ENCODE data around the gene SPPL2B.

The SPPL2B gene

GRCh38 chr19:2291185-2291751, 37.2 kb upstream of the SPPL2B start:
- no peak for TF ChIP-seq CTCF (IDR thresholded peaks at IDR 0.05)
- Histone ChIP-seq H3K9ac (no peak overlapping the region), H3K27ac (no peak overlapping the region), H3K4me2 (ENCODE audit: low read length) (peak overlapping the region; percentile 27), H3K27me3 (ENCODE audit: control insufficient read depth, insufficient read depth, low read length) (peaks cover 12% of the 10 kb centered on the region), H3K79me2 (no peaks in the 10 kb centered on the region), H3K36me3 (ENCODE audit: control insufficient read depth, insufficient read depth, low read length) (no peaks in the 10 kb centered on the region), H3K9me3 (ENCODE audit: control insufficient read depth, low read length) (no peaks in the 10 kb centered on the region), H3K4me1 (peaks cover 6% of the 10 kb centered on the region), H2AFZ (peak overlapping the region; percentile 42), H3K4me3 (ENCODE audit: low read depth, low read length) (no peak overlapping the region)

GRCh38 chr19:2294687-2295335, 33.7 kb upstream of the SPPL2B start:
- no peak overlapping the region for H3K9ac ChIP-seq
- peaks cover 6% of the 10 kb centered on the region for H3K4me1 ChIP-seq
- H3K79me2 ChIP-seq = no peaks in the 10 kb centered on the region
- no peak overlapping the region for H3K27ac ChIP-seq
- H3K9me3 ChIP-seq (ENCODE audit: control insufficient read depth, low read length) = no peaks in the 10 kb centered on the region
- H3K4me2 ChIP-seq (ENCODE audit: low read length) = no peak overlapping the region
- H2AFZ ChIP-seq = no peak overlapping the region
- H3K27me3 ChIP-seq (ENCODE audit: control insufficient read depth, insufficient read depth, low read length) = peaks cover 6% of the 10 kb centered on the region
- no peaks in the 10 kb centered on the region for H3K36me3 ChIP-seq (ENCODE audit: control insufficient read depth, insufficient read depth, low read length)
- no peak overlapping the region for H3K4me3 ChIP-seq (ENCODE audit: low read depth, low read length)
- no peak for TF ChIP-seq CTCF (IDR thresholded peaks at IDR 0.05)

- no peak for TF ChIP-seq CTCF (IDR thresholded peaks at IDR 0.05)
- H3K27ac ChIP-seq = no peak overlapping the region
- peaks cover 3% of the 10 kb centered on the region for H3K4me1 ChIP-seq
These were observed 32.3 kb upstream of the SPPL2B start for GRCh38 chr19:2296141-2296540.

GRCh38 chr19:2300533-2300932, 28.0 kb upstream of the SPPL2B start:
- no peaks in the 10 kb centered on the region for H3K9me3 ChIP-seq (ENCODE audit: control insufficient read depth, low read length)
- no peak overlapping the region for H3K27ac ChIP-seq
- H3K36me3 ChIP-seq (ENCODE audit: control insufficient read depth, insufficient read depth, low read length) = no peaks in the 10 kb centered on the region
- no peak for TF ChIP-seq CTCF (IDR thresholded peaks at IDR 0.05)
- no peak overlapping the region for H3K9ac ChIP-seq
- H2AFZ ChIP-seq = no peak overlapping the region
- H3K79me2 ChIP-seq = no peaks in the 10 kb centered on the region
- no peak overlapping the region for H3K4me2 ChIP-seq (ENCODE audit: low read length)
- no peaks in the 10 kb centered on the region for H3K27me3 ChIP-seq (ENCODE audit: control insufficient read depth, insufficient read depth, low read length)
- H3K4me3 ChIP-seq (ENCODE audit: low read depth, low read length) = no peak overlapping the region
- no peaks in the 10 kb centered on the region for H3K4me1 ChIP-seq

More at GRCh38 chr19:2296141-2296540, 32.3 kb upstream of the SPPL2B start:
- Histone ChIP-seq H3K9ac (no peak overlapping the region), H3K4me2 (ENCODE audit: low read length) (no peak overlapping the region), H3K4me3 (ENCODE audit: low read depth, low read length) (no peak overlapping the region), H3K36me3 (ENCODE audit: control insufficient read depth, insufficient read depth, low read length) (no peaks in the 10 kb centered on the region), H3K9me3 (ENCODE audit: control insufficient read depth, low read length) (no peaks in the 10 kb centered on the region), H2AFZ (no peak overlapping the region), H3K27me3 (ENCODE audit: control insufficient read depth, insufficient read depth, low read length) (peaks cover 6% of the 10 kb centered on the region), H3K79me2 (no peaks in the 10 kb centered on the region)
